Measurements from ENCODE around the gene WNT9A. TPM values are rescaled to one million over a fixed set of nuclear protein-coding genes. Genes with fewer than 3 reads are reported as not detected.
"Not testable (repeated sequence)": the region's sequence is repeated elsewhere in the genome, so short reads cannot be mapped to it uniquely, and the experiment has no call there.

The WNT9A gene
- 1 to 10 TPM; 1.2 to 1.9 (median 1.7) TPM for polyA plus RNA-seq (ENCODE audit: insufficient read length in 3 of 3)
- long read RNA-seq, donor 1 = 0 reads
- long read RNA-seq, donor 2 = 0 reads
- long read RNA-seq, donor 3, partial matches to known transcripts = 0 of 2 reads
- long read RNA-seq, donor 3, other reads (novel, unspliced or antisense) = 0 of 2 reads
- long read RNA-seq, donor 4 = 0 reads
- long read RNA-seq, donor 5 = 0 reads
- long read RNA-seq, donor 6 = 0 reads
- long read RNA-seq, donor 7, partial matches to known transcripts = 0 of 1 reads
- long read RNA-seq, donor 7, other reads (novel, unspliced or antisense) = 0 of 1 reads
- long read RNA-seq, donor 8 = 0 reads
- long read RNA-seq, donor 9 = 0 reads
- long read RNA-seq, donor 10, partial matches to known transcripts = 0 of 1 reads
- long read RNA-seq, donor 10, other reads (novel, unspliced or antisense) = 0 of 1 reads
- long read RNA-seq, donor 11 = 0 reads
- long read RNA-seq, donor 12 = 0 reads
- long read RNA-seq, donor 13 = 0 reads
- long read RNA-seq, donor 14 = 0 reads
- long read RNA-seq, donor 15 = 0 reads
- long read RNA-seq, donor 16 = 0 reads

DNA sequence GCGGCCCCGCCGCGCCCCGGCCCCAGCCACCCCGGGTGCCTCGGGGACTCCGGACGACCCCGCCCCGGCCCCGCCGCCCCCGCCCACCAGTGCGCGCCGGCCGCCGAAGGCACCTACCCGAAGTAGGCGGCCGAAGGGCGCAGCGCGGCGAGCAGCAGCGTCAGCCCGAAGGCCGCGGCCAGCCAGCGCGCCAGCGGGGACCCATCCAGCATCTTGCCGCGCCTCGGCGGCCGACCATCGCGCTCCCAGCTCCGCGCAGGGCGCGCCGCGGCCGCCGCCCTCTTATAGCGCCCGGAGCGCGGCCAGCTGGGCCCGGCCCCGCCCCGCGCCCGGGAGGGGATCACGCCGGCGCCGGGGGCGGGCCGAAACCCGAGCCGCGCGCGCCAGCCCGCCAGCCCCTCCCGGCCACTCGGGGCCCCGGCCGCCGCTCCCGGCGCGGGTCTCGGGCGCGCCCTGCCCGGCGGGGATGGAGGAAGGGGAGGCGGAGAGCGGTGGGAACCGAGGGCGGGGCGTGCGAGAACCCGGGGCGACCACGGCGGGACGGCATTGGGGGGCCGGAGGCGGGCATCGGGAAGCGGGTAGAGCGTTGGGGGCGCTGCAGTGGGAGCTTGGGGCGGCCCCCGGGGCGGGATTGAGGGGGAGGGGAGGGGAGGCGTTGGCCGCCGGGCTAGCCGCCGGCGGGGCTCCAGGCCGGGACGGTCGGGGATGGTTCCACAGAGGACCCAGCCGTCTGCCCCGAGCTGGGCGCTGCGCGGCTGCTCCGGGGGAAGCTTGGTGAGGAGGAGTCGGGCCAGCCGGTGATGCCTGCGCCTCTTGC lies at the start of gene WNT9A:
Gene WNT9A (minus strand): TSS at position 257 of the 817 bp plus-strand sequence. CDS start 45 bp downstream, at position 212.
- peak in 2 of 11 donors; percentile 42 to 59 for DNase-seq (ENCODE audit: extremely low read depth in 1 of 11, low read depth in 9 of 11, low spot score in 4 of 11)

GRCh38 chr1:227996187-227996950 lies 48.6 kb upstream of the WNT9A start:
- no peak for DNase-seq (ENCODE audit: extremely low read depth in 1 of 11, low read depth in 9 of 11, low spot score in 4 of 11)

GRCh38 chr1:227994632-227995300 lies 47.0 kb upstream of the WNT9A start:
- no peak for DNase-seq (ENCODE audit: extremely low read depth in 1 of 11, low read depth in 9 of 11, low spot score in 4 of 11)

DNA sequence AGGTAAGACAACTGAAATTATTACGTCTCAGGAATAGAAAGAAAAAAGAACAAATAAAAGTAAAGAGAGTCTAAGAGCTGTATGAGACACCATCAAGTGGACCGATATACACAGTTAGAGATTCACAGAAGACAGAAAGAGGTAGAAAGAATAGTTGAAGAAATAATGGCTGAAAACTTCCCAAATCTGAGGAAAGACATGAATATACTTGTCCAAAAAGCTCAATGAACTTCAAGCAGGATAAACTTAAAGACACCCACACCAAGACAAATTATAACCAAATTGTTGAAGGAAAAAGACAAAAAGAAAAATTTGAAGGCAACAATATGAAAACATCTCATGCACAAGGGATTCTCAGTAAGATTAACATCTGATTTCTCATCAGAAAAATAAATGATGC lies 39.4 kb upstream of the WNT9A start:
- no peak for DNase-seq (ENCODE audit: extremely low read depth in 1 of 11, low read depth in 9 of 11, low spot score in 4 of 11)

DNA sequence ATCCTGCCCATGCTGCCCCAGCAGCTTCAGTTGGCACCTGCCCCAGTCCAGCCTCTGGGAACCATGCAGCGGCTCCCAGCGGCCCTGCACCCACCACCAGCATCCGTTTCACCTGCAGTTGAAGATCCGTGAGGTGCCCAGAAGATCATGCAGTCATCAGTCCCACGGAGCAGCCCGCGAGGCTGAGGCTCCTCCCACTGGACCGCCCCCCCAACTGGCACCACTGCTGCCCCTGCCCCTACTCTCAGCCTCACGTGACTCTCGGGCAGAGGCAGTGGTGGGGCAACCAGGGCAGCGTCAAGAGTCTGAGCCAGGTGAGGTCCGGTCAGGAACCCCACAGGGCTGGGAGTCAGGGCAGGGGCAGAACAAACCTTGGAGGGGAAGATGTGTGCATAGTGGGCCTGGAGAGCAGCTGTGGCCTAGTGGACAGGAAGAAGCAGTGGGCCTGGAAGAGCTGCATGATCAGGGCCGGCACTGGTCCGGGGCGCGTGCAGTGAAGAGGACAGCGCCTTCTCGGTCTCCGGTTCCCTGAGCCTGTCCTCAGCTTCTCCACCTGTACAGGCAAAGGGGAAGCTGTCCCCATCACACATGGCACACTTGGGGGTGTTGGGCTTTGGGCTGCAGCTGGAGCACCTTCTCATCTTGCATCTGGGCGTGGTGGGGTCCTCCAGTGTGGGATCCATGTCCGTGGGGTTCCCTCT lies 28.0 kb upstream of the WNT9A start:
- not testable (repeated sequence) for DNase-seq (ENCODE audit: extremely low read depth in 1 of 11, low read depth in 9 of 11, low spot score in 4 of 11)

DNA sequence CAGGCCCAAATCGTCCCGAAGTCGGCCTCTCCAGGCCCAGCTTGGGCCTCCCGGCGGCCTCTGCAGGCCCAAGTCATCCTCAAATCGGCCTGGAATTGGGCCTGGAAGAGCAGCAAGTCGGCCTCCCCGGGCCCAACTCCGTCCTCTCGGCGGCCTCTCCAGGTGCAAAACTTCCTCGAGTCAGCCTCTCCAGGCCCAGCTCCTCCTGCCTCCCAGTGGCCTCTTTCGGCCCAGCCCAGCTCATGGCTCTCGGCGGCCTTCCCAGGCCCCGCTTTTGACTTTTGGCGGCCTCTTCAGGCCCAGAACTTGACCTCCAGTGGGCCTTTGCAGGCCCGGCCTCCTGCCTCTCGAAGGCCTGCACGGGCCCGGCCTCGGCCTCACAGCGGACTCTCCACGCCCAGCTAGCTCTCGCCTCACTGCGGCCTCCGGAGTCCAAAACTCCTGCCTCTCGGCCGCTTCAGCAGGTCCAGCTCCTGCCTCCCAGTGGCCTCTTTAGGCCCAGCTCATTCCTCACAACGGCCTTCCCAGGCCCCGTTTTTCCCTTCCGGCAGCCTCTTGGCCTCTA lies 26.1 kb upstream of the WNT9A start:
- DNase-seq (ENCODE audit: extremely low read depth in 1 of 11, low read depth in 9 of 11, low spot score in 4 of 11) = not testable (repeated sequence)

DNA sequence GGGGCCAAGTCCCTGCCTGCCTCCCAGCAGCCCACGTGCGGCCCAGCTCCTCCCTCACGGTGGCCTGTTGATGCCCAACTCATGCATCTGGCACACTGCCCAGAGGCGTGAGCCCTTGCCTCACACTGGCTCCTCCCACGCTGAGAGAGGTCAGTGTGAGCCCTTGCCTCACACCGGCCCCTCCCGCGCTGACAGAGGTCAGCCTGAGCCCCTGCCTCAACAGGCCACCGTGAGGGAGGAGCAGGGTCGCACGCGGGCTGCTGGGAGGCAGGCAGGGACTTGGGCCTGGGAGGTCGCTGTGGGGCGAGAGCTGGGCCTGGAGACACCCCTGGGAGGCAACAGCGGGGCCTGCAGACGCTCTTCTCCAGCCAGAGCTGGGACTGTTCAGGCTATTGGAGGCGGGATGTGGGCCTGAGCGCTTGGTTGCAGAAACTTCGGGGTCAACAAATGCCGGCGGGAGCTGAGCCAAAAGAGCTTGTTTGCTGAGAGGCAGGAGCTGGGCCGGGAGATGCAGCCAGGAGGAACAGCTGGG lies 25.2 kb upstream of the WNT9A start:
- DNase-seq (ENCODE audit: extremely low read depth in 1 of 11, low read depth in 9 of 11, low spot score in 4 of 11) = peak in 3 of 11 donors; percentile 20 to 45 (median 22)

- DNase-seq (ENCODE audit: extremely low read depth in 1 of 11, low read depth in 9 of 11, low spot score in 4 of 11) = not testable (repeated sequence)
Measured at GRCh38 chr1:227972283-227972679, 24.5 kb upstream of the WNT9A start.

GRCh38 chr1:227971643-227972282 lies 24.0 kb upstream of the WNT9A start:
- not testable (repeated sequence) for DNase-seq (ENCODE audit: extremely low read depth in 1 of 11, low read depth in 9 of 11, low spot score in 4 of 11)

GRCh38 chr1:227971216-227971615 lies 23.5 kb upstream of the WNT9A start:
- not testable (repeated sequence) for DNase-seq (ENCODE audit: extremely low read depth in 1 of 11, low read depth in 9 of 11, low spot score in 4 of 11)

- DNase-seq (ENCODE audit: extremely low read depth in 1 of 11, low read depth in 9 of 11, low spot score in 4 of 11) = not testable (repeated sequence)
Measured at GRCh38 chr1:227970076-227970995, 22.6 kb upstream of the WNT9A start.

DNA sequence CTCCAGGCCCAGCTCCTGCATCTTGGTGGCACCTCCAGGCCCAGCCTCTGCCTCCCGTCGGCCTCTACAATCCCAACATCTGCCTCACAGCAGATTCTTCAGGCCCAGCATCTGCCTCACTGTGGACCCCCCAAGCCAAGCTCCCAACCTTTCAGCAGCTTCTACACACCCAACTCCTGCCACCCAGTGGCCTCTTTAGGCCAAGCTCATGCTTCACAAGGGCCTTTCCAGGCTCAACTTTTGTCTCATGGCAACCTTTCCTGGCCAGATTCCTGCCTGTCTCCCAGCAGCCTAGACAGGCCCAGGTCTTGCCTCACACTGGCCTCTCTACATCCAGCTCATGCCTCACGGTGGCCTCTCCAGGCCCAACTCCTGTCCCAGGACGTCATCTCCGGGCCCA lies 20.1 kb upstream of the WNT9A start:
- DNase-seq (ENCODE audit: extremely low read depth in 1 of 11, low read depth in 9 of 11, low spot score in 4 of 11) = not testable (repeated sequence)

DNA sequence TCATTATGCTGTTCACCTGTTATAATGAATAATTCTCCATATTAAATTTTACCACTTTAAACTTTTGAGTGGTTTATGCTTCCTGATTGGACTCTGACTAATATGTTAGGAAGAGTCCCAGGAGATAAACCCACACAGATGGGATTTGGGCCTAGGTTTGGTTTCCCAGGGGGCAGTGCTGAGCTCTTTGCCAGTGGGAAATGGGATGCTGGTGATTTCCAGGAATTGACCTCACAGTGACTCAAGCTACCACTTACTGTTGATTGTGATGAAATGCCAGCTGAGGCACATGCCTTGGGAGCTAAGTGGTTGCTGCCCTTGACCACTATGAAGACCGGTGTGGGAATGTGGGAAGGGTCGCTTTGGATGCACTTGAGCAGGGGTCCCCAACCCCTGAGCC lies 19.0 kb upstream of the WNT9A start:
- not testable (repeated sequence) for DNase-seq (ENCODE audit: extremely low read depth in 1 of 11, low read depth in 9 of 11, low spot score in 4 of 11)

DNA sequence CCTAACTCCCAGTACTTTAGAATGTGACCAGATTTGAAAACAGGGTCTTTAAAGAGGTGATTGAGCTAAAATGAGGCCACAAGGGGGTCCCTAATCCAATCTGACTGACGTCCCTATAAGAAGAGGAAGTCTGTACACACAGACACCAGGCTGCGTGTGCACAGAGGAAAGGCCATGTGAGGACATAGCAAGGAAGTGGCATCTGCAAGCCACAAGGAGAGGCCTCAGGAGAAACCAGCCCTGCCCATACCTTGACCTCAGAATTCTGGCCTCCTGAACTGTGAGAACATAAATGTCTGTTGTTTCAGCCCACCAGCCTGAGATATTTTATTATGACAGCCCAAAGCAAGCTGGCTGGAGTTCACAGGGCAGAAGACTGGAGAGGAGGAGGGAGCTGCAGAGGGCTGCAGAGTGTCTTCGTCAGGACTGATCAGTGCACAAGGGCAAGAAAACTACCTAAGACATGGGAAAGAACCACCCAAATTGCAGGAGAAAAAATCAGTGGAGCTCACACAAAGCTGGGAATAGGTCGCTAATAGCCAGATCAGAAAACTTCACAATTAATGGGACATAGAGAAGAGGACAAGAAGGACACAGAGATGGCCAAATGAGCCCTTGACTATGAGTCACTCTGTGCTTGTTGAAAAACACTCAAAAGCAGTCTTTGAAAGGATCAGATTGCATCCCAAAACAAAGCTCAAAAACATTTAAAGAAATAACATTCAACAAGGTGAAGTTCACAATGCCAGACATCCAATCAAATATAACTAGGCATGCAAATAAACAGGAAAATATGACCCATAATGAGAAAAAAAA lies 14.1 kb upstream of the WNT9A start:
- no peak for DNase-seq (ENCODE audit: extremely low read depth in 1 of 11, low read depth in 9 of 11, low spot score in 4 of 11)

DNA sequence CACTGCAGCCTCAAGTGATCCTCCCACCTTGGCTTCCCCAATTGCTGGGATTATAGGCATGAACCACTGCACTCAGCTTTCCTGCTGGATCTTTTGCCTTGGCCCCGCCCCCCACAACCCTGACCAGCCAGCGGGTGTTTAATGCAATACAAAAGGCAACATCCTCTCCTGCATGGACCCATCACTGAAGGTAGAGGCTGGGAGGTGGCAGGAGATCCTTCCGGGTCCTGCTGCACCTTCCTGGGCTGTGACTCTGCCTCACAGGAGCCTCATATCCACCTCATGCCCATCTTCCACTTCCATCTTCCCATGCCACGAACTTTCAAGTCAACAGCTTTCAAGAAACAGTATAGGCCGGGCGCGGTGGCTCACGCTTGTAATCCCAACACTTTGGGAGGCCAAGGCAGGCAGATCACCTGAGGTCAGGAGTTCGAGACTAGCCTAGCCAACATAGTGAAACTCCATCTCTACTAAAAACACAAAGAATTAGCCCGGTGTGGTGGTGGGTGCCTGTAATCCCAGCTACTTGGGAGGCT lies 11.7 kb upstream of the WNT9A start:
- no peak for DNase-seq (ENCODE audit: extremely low read depth in 1 of 11, low read depth in 9 of 11, low spot score in 4 of 11)
